BJ (cell line): ENCODE results near the gene SLC25A36. TPM values are rescaled to one million over a fixed set of nuclear protein-coding genes. Genes with fewer than 3 reads are reported as not detected.

Experiments
- CTCF ChIA-PET: fragments of 350-600 bp; formaldehyde crosslinking; extraction: SDS; loops from one replicate; lab custom pipeline; 2021; ENCODE audit warnings: antibody characterized with exemption, inconsistent platforms; lab: Yijun Ruan, JAX
- POLR2A ChIA-PET: fragments of 300-600 bp; sonication (Branson Sonifier 250); formaldehyde crosslinking; extraction: SDS; loops from one replicate; lab custom pipeline; 2021; ENCODE audit warnings: antibody characterized with exemption; lab: Charles Lee
- DNase-seq: peaks from one replicate; pipeline ENCODE4 v3.0.0-alpha.2; 2011; ENCODE audit warnings: low read depth
- H3K27me3 ChIP-seq: 2 replicates; pipeline ENCODE4 v1.6.0; 2011; ENCODE audit warnings: low read length; ENCODE audit not compliant: control insufficient read depth, insufficient read depth
- H3K36me3 ChIP-seq: 2 replicates; pipeline ENCODE4 v1.5.1; 2011; ENCODE audit warnings: low read length; ENCODE audit not compliant: control insufficient read depth, insufficient read depth
- H3K4me3 ChIP-seq: 2 replicates; pipeline ENCODE4 v1.5.1; 2011; ENCODE audit warnings: low read depth, mild to moderate bottlenecking, control low read depth, low read length
- CTCF ChIP-seq: IDR thresholded peaks from 2 replicates; pipeline ENCODE4 v1.5.1; 2011; ENCODE audit warnings: low read depth, mild to moderate bottlenecking, control low read depth, inconsistent platforms, low read length, moderate library complexity; ENCODE audit not compliant: insufficient read depth
- polyA plus RNA-seq: library from polyadenylated mRNA; depleted of rRNA; stranded (reverse); fragments of >200 nt; gene quantifications from 2 replicates; pipeline ENCODE4 v1.2.3, GENCODE V29; 2011

Gene SLC25A36
- polyA plus RNA-seq, 1 experiment, result 32.0 TPM

- peak overlapping the region; percentile 95 for H3K4me3 ChIP-seq
- CTCF ChIA-PET, result no interaction called here
Measured at GRCh38 chr3:140941090-140941433, 574 bp upstream of the SLC25A36 start.

GRCh38 chr3:140942221-140943104, 827 bp downstream of the SLC25A36 start:
- TF ChIP-seq CTCF, result no peak
- ChIA-PET CTCF (interaction anchor here (0.7 to 1.4 kb wide), 3 partner anchors 11 to 45 kb away, joined by 3 to 4 read pairs (median 4); no protein-coding TSS in a partner anchor), POLR2A (no interaction called here)
- Histone ChIP-seq H3K4me3 (peak overlapping the region; percentile 95), H3K36me3 (no peaks in the 10 kb centered on the region), H3K27me3 (no peaks in the 10 kb centered on the region; the same call in 1 of the 2 replicates)
- DNase-seq, result no peak

More at GRCh38 chr3:140941090-140941433, 574 bp upstream of the SLC25A36 start:
- POLR2A ChIA-PET, result no interaction called here
- no peak for DNase-seq
- no peaks in the 10 kb centered on the region; the same call in 1 of the 2 replicates for H3K27me3 ChIP-seq
- H3K36me3 ChIP-seq, result no peaks in the 10 kb centered on the region
- TF ChIP-seq CTCF, result no peak

GRCh38 chr3:140943781-140944552, 2.3 kb downstream of the SLC25A36 start:
- no peaks in the 10 kb centered on the region for H3K36me3 ChIP-seq
- CTCF ChIA-PET, result interaction anchor here (1.0 to 1.4 kb wide), 2 partner anchors 10 to 46 kb away, joined by 3 to 5 read pairs; no protein-coding TSS in a partner anchor
- H3K27me3 ChIP-seq, result no peaks in the 10 kb centered on the region; the same call in 1 of the 2 replicates
- DNase-seq, result no peak
- no peak overlapping the region; the same call in 1 of the 2 replicates for H3K4me3 ChIP-seq
- no peak for TF ChIP-seq CTCF
- POLR2A ChIA-PET, result no interaction called here

- no peak for TF ChIP-seq CTCF
- H3K36me3 ChIP-seq, result no peaks in the 10 kb centered on the region
- ChIA-PET POLR2A (no interaction called here), CTCF (no interaction called here)
- DNase-seq, result no peak
- no peak overlapping the region for H3K4me3 ChIP-seq
- H3K27me3 ChIP-seq, result no peaks in the 10 kb centered on the region
Measured at GRCh38 chr3:140948460-140949249, 7.0 kb downstream of the SLC25A36 start.
